H1 (cell line): ENCODE measurements around the gene TNFRSF13B. TPM values are rescaled to one million over a fixed set of nuclear protein-coding genes. Genes with fewer than 3 reads are reported as not detected.

Experiments used
- BRCA1 ChIP-seq: IDR thresholded peaks from 2 replicates; pipeline ENCODE4 v1.6.1; 2012; ENCODE audit warnings: low read depth, low read length, improper control_type of control experiment
- CHD7 ChIP-seq: fragments of 300-600 bp; sonication (generic); IDR thresholded peaks from 2 replicates; pipeline ENCODE4 v1.7.1; 2012; ENCODE audit warnings: low read length, moderate library complexity, mild to moderate bottlenecking, inconsistent platforms; ENCODE audit not compliant: insufficient replicate concordance
- TCF12 ChIP-seq: IDR thresholded peaks from 2 replicates; pipeline ENCODE4 v1.6.1; 2011; ENCODE audit warnings: low read depth, mild to moderate bottlenecking, low read length
- polyA plus RNA-seq, 7 experiments: library from polyadenylated mRNA; depleted of rRNA in 3 of 7; stranded (reverse) in 5 of 7; unstranded in 2 of 7; fragments of >200 nt in 5 of 7; fragments of 200-250 nt in 2 of 7; gene quantifications; 1 replicate in 5 of 7; 2 replicates in 1 of 7; 4 replicates in 1 of 7; pipeline versions ENCODE4 v1.2.1 to v1.2.3, GENCODE V29; 2011 to 2013; ENCODE audit warnings: missing spikeins in 2 of 7, mixed read lengths in 2 of 7
- total RNA-seq: library from RNA; stranded (reverse); fragmentation: NEBNext Ultra II Directional; extraction: Animal tissue kit (Norgen Biotek cat#: 25700); gene quantifications from 2 replicates; pipeline ENCODE4 v1.2.1, GENCODE V29; 2021

The TNFRSF13B gene
- total and polyA plus RNA-seq, 2 of the 8 experiments (the other 6 are each of a cell fraction or from before 2014, with no cell fraction given): not detected

GRCh38 chr17:16939208-16939576, 32.7 kb downstream of the TNFRSF13B start (continued):
- TF ChIP-seq CHD7: no peak
- no peak for TF ChIP-seq TCF12
- no peak for TF ChIP-seq BRCA1
